A673 (cell line): Measurements from ENCODE around the gene THAP11. TPM values are rescaled to one million over a fixed set of nuclear protein-coding genes. Genes with fewer than 3 reads are reported as not detected.
A peak's percentile ranks its signal among the peaks of the same experiment; 100 is the strongest.

ENCODE experiments used
- BruUV-seq: library from RNA; stranded (reverse); fragments of 400-500 nt; replicated peaks from 2 replicates; lab custom pipeline; 2021; lab: Mats Ljungman, UMichigan
- CTCF ChIA-PET: fragments of 300-600 bp; sonication (Branson Sonifier 250); formaldehyde crosslinking; loops from one replicate; lab custom pipeline; 2022; ENCODE audit warnings: antibody characterized with exemption; lab: Charles Lee
- POLR2A ChIA-PET: fragments of 300-600 bp; sonication (Branson Sonifier 250); formaldehyde crosslinking; loops from one replicate; lab custom pipeline; 2022; ENCODE audit warnings: antibody characterized with exemption; ENCODE audit not compliant: low non-redundant PET; lab: Charles Lee
- DNase-seq: peaks from one replicate; pipeline ENCODE4 v3.0.0-alpha.2; 2015; ENCODE audit warnings: low spot score
- H3K27ac ChIP-seq: fragments of 200-600 bp; sonication (generic); 2 replicates; pipeline ENCODE4 v1.5.1; 2016; ENCODE audit warnings: mixed run types, low read depth, mild to moderate bottlenecking, mixed read lengths, antibody characterized with exemption, low read length; ENCODE audit not compliant: poor library complexity, severe bottlenecking
- H3K27me3 ChIP-seq: fragments of 200-600 bp; sonication (generic); replicated peaks from 2 replicates; pipeline ENCODE4 v1.6.1; 2017; ENCODE audit warnings: mixed run types, low read depth, mild to moderate bottlenecking, mixed read lengths, antibody characterized with exemption, low read length; ENCODE audit not compliant: insufficient read depth, poor library complexity
- H3K36me3 ChIP-seq: fragments of 200-600 bp; sonication (generic); 2 replicates; pipeline ENCODE4 v1.6.1; 2016; ENCODE audit warnings: mixed run types, mild to moderate bottlenecking, mixed read lengths, antibody characterized with exemption, low read length; ENCODE audit not compliant: insufficient read depth, poor library complexity, severe bottlenecking
- H3K4me1 ChIP-seq: fragments of 200-600 bp; sonication (generic); 2 replicates; pipeline ENCODE4 v1.6.1; 2017; ENCODE audit warnings: mixed run types, mild to moderate bottlenecking, mixed read lengths, antibody characterized with exemption, low read length; ENCODE audit not compliant: insufficient read depth, poor library complexity, severe bottlenecking
- H3K4me3 ChIP-seq: fragments of 200-600 bp; sonication (generic); 2 replicates; pipeline ENCODE4 v1.5.1; 2016; ENCODE audit warnings: low read depth, mixed run types, mild to moderate bottlenecking, mixed read lengths, low read length; ENCODE audit not compliant: poor library complexity, severe bottlenecking
- H3K9me3 ChIP-seq: fragments of 200-600 bp; sonication (generic); 2 replicates; pipeline ENCODE4 v1.6.1; 2016; ENCODE audit warnings: mixed run types, low read depth, mild to moderate bottlenecking, mixed read lengths, antibody characterized with exemption, low read length; ENCODE audit not compliant: poor library complexity, severe bottlenecking
- EZH2 ChIP-seq: fragments of 200-600 bp; sonication (generic); IDR thresholded peaks from 2 replicates; pipeline ENCODE4 v1.6.1; 2017; ENCODE audit warnings: borderline replicate concordance, low read depth, mild to moderate bottlenecking, mixed read lengths, antibody characterized with exemption, low read length; ENCODE audit not compliant: poor library complexity, severe bottlenecking
- intact Hi-C: fragments of 100-400 bp; cut with micrococcal nuclease; formaldehyde crosslinking; loops from one replicate; pipeline ENCODE4 v1.10.0; 2022; ENCODE audit not compliant: unreplicated experiment
- total RNA-seq: library from RNA; stranded (reverse); gene quantifications from 2 replicates; pipeline ENCODE4 v1.2.3, GENCODE V29; 2021
- TF ChIP-seq, protein P1 (sequence below): fragments of 300-800, 200-600 bp; sonication (generic); conservative IDR thresholded peaks from 2 replicates; pipeline ENCODE4 v1.5.1; 2017; ENCODE audit warnings: low read depth, mild to moderate bottlenecking, antibody characterized with exemption, low read length, moderate library complexity, mixed read lengths

The THAP11 gene
- total RNA-seq, 1 experiment from 2014 or later = 48.9 TPM

DNA sequence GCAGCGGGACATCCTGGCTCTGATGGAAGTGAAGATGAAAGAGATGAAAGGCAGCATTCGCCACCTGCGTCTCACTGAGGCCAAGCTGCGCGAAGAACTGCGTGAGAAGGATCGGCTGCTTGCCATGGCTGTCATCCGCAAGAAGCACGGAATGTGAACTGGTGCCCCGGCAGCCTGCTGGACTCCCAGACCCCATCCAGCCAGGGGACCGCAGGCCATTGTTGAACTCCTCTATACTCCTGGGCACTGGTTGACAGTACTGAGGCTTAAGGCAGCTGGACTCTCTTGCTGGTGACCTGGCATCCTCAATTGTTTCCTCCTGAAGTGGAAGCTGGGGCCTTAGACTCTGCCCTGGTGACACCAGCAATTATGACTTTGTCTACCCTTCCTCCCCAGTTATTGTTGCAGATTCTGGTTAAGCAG is 1.2 kb downstream of the THAP11 start:
- peaks cover 34% of the 10 kb centered on the region for H3K4me1 ChIP-seq
- TSS peak; percentile 18 for BruUV-seq
- no peaks in the 10 kb centered on the region for H3K27me3 ChIP-seq
- H3K9me3 ChIP-seq = no peaks in the 10 kb centered on the region
- H3K27ac ChIP-seq = peak overlapping the region; percentile 99
- CTCF ChIA-PET = no interaction called here
- intact Hi-C loops = no loop called here
- no peaks in the 10 kb centered on the region for H3K36me3 ChIP-seq
- POLR2A ChIA-PET = no interaction called here
- TF ChIP-seq EZH2 = no peak
- TF ChIP-seq, protein P1, sequence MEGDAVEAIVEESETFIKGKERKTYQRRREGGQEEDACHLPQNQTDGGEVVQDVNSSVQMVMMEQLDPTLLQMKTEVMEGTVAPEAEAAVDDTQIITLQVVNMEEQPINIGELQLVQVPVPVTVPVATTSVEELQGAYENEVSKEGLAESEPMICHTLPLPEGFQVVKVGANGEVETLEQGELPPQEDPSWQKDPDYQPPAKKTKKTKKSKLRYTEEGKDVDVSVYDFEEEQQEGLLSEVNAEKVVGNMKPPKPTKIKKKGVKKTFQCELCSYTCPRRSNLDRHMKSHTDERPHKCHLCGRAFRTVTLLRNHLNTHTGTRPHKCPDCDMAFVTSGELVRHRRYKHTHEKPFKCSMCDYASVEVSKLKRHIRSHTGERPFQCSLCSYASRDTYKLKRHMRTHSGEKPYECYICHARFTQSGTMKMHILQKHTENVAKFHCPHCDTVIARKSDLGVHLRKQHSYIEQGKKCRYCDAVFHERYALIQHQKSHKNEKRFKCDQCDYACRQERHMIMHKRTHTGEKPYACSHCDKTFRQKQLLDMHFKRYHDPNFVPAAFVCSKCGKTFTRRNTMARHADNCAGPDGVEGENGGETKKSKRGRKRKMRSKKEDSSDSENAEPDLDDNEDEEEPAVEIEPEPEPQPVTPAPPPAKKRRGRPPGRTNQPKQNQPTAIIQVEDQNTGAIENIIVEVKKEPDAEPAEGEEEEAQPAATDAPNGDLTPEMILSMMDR = no peak
- peak overlapping the region; percentile 89 for H3K4me3 ChIP-seq
- DNase-seq = no peak

DNA sequence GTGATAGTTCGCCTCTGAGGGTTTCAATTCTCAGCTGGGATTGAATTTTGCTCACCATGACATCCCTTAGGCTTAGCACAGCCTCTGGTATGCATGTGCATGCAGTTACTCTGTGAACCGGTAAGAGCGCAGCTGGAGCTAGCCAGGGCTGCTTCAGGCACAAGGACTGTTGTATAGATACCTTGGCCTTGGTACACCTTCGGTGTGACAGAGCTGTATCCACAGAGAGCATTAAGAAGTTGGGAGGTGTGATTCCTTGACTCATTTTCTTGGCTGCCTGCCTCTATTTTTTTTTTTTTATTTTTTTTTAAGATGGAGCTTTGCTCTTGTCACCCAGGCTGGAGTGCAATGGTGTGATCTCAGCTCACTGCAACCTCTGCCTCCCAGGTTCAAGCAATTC is 2.4 kb downstream of the THAP11 start:
- Histone ChIP-seq H3K4me3 (peak overlapping the region; percentile 89), H3K4me1 (peaks cover 34% of the 10 kb centered on the region), H3K9me3 (no peaks in the 10 kb centered on the region), H3K36me3 (no peaks in the 10 kb centered on the region), H3K27ac (peak overlapping the region; percentile 22), H3K27me3 (no peaks in the 10 kb centered on the region)
- POLR2A ChIA-PET = no interaction called here
- TF ChIP-seq, protein P1 = no peak
- no peak for TF ChIP-seq EZH2
- intact Hi-C loops = no loop called here
- no peak for DNase-seq
- no TSS peak for BruUV-seq
- CTCF ChIA-PET = interaction anchor here (1.9 kb wide), 1 partner anchor 28 kb away, joined by 5 read pairs; no protein-coding TSS in a partner anchor

DNA sequence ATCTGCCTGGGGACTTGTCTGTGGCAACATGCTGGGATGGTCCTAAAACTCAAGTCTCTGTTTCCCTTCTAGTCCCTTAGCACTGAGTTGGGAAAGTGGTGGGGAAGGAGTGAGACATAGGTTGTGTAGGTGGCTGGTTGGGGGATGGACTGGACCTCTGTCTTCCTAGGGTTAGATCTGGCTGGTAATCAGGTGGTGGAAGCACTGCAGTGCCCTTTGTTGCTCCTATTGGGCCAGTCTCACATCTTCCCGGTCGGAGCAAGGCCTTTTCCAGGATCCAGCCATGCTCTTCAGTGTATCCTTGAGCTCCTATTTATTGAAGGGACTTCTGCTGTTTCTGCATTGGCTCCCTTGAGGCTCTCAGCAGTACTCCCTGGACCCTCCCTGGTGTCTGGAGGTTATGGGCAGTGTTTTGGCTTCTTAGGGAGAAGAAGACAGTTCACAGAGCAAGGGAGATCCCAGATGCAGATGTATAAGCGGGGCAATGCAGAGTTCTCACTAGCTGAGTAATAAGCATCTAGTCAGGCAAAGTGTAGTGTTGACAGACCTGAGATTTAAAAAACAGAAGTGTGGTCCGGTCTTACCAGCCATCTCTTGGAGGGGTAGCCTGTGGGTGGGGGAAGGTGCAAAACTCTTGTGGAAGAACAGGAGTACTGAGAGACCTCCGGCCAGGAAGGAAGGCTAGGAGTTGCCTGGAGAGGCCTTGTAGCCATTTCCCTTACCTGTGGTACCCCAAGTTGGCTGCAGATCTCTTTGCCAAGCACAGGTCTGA is 3.4 kb downstream of the THAP11 start:
- Histone ChIP-seq H3K4me3 (peak overlapping the region; percentile 92), H3K27me3 (no peaks in the 10 kb centered on the region), H3K4me1 (peaks cover 34% of the 10 kb centered on the region), H3K36me3 (no peaks in the 10 kb centered on the region), H3K9me3 (no peaks in the 10 kb centered on the region), H3K27ac (peak overlapping the region; percentile 96)
- BruUV-seq = TSS peak; percentile 77
- DNase-seq = no peak
- POLR2A ChIA-PET = no interaction called here
- intact Hi-C loops = no loop called here
- TF ChIP-seq EZH2 = no peak
- TF ChIP-seq, protein P1 = no peak
- CTCF ChIA-PET = interaction anchor here (1.9 kb wide), 1 partner anchor 29 kb away, joined by 5 read pairs; no protein-coding TSS in a partner anchor
